Tibial nerve (tissue), 4 donors: ENCODE measurements around the gene KLHL5.
"Not testable (repeated sequence)": the region's sequence is repeated elsewhere in the genome, so short reads cannot be mapped to it uniquely, and the experiment has no call there.

Experiments used
- EP300 ChIP-seq, 2 donors: sonication (generic); formaldehyde crosslinking; IDR thresholded peaks; one replicate each; pipeline ENCODE4 v1.6.1; 2017; ENCODE audit warnings: antibody characterized with exemption in 2 of 2, mild to moderate bottlenecking in 1 of 2
- POLR2A ChIP-seq, 2 donors: fragments of 450-650 bp; IDR thresholded peaks; one replicate each; pipeline ENCODE4 v1.6.1; 2017; ENCODE audit warnings: antibody characterized with exemption in 2 of 2, mild to moderate bottlenecking in 2 of 2, moderate library complexity in 2 of 2
- TF ChIP-seq, protein P1 (sequence below), 5 experiments: fragments of 200-600 bp in 3 of 5; fragments of 450-650 bp in 2 of 5; sonication (generic) in 3 of 5; IDR thresholded peaks; one replicate each; pipeline ENCODE4 v1.5.1; 2016 to 2019; ENCODE audit warnings: antibody characterized with exemption in 5 of 5, mild to moderate bottlenecking in 3 of 5, moderate library complexity in 2 of 5

DNA sequence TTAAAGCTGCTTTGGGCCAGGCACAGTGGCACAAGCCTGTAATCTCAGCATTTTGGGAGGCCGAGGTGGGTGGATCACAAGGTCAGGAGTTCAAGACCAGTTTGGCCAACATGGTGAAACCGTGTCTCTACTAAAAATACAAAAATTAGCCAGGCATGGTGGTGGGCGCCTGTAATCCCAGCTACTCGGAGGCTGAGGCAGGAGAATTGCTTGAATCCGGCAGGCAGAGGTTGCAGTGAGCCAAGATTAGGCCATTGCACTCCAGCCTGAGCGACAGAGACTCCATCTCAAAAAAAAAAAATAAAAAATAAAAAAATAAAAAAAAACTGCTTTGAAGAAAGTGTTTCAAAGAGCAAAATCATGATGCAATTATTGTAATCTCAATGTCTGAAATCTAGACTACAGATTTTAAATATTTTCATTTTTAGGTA lies 30.4 kb upstream of the KLHL5 start:
- TF ChIP-seq, protein P1, sequence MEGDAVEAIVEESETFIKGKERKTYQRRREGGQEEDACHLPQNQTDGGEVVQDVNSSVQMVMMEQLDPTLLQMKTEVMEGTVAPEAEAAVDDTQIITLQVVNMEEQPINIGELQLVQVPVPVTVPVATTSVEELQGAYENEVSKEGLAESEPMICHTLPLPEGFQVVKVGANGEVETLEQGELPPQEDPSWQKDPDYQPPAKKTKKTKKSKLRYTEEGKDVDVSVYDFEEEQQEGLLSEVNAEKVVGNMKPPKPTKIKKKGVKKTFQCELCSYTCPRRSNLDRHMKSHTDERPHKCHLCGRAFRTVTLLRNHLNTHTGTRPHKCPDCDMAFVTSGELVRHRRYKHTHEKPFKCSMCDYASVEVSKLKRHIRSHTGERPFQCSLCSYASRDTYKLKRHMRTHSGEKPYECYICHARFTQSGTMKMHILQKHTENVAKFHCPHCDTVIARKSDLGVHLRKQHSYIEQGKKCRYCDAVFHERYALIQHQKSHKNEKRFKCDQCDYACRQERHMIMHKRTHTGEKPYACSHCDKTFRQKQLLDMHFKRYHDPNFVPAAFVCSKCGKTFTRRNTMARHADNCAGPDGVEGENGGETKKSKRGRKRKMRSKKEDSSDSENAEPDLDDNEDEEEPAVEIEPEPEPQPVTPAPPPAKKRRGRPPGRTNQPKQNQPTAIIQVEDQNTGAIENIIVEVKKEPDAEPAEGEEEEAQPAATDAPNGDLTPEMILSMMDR (IDR thresholded peaks at IDR 0.05), result not testable (repeated sequence)
- not testable (repeated sequence) for TF ChIP-seq POLR2A, EP300 (IDR thresholded peaks at IDR 0.05)
